ENCODE measurements around the gene KMT5C.

Gene KMT5C

GRCh38 chr19:55366790-55367189, 27.1 kb downstream of the KMT5C start:
- no peak for DNase-seq (ENCODE audit: low read depth in 2 of 3, low spot score in 1 of 3)

GRCh38 chr19:55368106-55368505, 28.4 kb downstream of the KMT5C start:
- DNase-seq (ENCODE audit: low read depth in 2 of 3, low spot score in 1 of 3), result no peak

DNA sequence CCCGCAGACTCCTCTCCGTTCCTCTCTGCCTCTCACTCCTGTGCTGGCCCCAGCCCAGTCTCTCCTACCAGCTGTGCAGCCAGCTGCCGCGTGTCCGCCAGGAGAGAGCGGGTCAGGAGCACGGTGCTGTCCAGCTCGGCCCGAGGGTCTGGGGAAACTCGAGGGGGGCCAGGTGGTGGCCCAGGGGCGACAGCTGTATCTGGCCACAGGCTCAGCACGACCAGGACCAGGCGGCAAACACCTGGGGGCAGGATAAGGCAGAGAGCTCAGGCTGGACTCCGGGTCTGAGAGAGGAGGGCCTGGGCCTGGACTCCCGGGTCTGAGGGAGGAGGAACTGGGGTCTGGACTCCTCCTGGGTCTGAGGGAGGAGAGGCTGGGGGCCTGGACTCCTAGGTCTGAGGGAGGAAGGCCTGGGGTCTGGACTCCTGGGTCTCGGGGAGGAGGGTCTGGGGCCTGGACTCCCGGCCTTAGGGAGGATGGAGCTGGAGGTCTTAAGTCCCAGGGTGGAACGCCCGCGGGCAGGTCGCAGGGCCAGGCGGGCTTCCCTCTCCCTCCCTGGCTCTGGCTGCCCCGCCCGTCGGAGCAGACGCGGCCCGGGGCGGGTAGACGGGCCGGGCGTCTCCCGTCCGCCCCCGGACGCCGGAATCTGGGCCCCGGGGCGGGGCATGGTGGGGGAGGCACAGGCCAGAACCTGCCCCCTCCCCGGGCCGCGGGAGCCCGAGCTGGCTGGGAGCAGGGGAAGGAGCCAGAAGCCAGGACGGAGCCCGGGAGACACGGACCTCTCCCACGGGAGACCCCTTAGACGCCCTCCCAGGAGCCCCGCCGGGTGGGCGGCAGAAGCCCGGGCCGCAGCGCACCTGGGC, 29.3 kb downstream of the KMT5C start:
- DNase-seq (ENCODE audit: low read depth in 2 of 3, low spot score in 1 of 3), result no peak

DNA sequence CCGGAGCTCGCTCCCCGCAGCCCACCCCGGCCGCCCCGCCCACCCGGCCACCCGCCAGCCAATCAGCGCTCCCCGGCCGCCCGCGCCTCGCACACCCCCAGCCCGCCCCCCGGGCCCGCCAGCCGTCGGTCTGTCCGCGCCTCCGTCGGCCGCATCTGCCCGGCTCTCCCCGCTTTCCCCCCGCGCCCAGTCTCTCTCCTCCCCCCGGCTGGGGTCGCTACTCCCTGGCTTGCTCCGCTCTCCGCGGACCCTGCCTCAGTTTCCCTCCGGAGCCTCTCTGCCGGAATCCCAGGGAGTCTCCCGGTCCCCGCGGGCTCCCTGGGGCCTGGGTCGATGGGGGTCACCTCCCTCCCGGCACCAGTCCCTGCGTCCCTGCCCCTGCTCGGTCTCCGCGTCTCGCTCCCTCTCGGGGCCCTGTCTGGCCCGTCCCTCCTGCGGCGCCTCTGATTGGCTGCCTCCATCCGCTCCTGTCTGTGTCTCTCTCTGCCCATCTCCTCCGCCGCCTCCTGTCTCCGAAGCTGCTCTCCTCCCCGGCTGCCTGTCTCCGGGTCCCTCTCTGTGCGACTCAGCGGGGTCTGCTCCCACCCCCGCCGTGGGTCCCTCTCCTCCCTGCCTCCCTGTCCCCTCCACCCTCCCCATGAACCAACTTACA, 30.1 kb downstream of the KMT5C start:
- DNase-seq (ENCODE audit: low read depth in 2 of 3, low spot score in 1 of 3), result no peak

DNA sequence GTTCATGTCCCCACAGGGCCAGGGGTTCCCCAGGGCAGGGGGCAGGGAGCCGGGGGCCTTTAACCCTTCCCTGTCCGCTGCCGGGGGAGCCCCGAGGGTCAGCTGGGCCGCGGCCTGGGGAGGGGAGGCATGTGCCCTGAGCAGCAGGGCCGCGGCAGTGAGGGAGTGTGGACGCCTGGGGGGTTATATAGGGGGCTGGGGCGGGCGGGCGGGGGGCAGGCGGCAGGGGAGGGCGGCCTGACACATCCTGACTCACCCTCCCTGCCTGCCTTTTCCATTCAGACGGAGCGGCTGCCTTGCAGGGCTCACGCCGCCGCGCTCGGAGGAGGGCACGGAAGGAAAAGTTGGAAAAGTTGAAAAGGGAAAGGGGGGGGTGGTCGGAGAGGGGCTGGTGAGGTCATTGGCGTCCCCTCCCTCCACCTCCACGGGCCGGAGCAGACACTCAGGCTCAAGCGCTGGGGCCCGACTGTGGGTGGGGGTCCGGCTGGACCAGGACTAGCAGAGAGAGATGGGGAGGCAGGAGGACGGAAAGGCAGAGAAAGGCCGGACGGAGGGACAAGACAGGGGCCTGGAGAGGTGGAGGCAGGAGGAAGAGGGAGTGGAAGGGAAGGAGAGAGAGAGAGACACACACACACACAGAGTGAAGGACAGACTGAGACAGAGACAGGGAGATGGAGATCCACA, 30.8 kb downstream of the KMT5C start, which contains the start of gene IL11:
TSS of gene IL11 (minus strand) at position 159 of the 684 bp plus-strand sequence. CDS start at position 6, 153 bp downstream.
- no peak for DNase-seq (ENCODE audit: low read depth in 2 of 3, low spot score in 1 of 3)

DNA sequence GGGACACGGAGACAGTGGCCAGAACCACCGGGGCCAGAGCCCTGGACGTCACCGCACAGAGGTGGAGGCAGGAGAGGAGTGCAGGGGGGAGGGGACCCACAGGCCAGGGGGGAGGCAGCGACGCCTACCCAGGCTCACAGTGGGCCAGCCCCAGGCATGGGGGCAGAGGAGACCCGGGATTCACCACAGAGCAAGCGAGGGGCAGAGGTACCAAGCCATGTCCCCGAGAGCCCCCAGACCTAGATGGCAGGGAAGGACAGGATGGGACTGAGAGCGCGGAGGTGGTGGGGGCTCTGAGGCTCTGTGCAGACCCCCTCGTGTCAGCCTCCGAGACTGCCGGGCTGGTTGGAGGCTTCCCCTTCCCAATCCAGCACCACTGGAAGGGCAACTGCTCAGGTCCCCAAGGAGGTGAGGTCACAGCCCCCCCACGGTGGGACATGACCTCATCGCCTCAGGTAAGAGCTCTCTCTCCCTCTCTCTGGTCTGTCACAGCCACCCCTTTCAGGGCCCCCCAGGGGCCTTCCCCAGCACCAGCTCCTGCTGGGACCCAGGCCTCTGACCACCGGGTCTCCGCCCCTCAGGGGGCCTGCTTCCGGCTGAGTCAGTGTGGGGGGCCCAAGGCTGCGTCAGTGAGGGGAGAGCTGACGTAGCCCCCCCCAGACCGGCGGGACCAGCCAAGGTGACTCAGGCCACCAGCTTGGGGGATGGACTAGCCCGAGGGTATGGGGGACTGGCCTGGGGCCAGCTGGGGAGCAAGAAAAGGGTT, 32.8 kb downstream of the KMT5C start:
- no peak for DNase-seq (ENCODE audit: low read depth in 2 of 3, low spot score in 1 of 3)

- DNase-seq (ENCODE audit: low read depth in 2 of 3, low spot score in 1 of 3), result no peak
Observed at GRCh38 chr19:55373306-55373992, 33.8 kb downstream of the KMT5C start.

GRCh38 chr19:55373993-55374757, 34.5 kb downstream of the KMT5C start:
- no peak for DNase-seq (ENCODE audit: low read depth in 2 of 3, low spot score in 1 of 3)

GRCh38 chr19:55376241-55376933, 36.7 kb downstream of the KMT5C start, which contains the start of gene TMEM190:
Gene TMEM190 (plus strand): TSS chr19:55376826. CDS start chr19:55376854, 28 bp downstream.
- no peak for DNase-seq (ENCODE audit: low read depth in 2 of 3, low spot score in 1 of 3)

- no peak for DNase-seq (ENCODE audit: low read depth in 2 of 3, low spot score in 1 of 3)
Observed at GRCh38 chr19:55377356-55378131, 37.9 kb downstream of the KMT5C start.

DNA sequence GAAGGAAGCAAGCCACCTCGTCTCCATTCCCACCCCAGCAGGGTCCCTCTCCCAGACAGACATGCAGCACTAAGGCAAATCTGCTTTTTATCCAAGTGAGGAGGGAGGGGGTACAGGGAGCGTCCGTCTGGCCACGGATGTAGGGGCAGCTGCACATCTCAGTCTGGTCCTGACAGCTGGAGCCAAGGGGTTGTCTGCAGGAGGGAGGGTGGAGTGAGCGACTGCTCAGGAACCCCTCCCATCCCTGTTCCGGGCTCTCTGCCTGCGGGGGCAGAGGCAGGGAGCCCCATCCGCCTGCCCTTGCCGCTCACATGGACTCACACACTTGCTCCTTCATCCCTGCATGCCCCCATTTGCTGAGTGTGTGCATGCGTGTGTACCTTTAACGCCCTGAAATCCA, 39.5 kb downstream of the KMT5C start:
- no peak for DNase-seq (ENCODE audit: low read depth in 2 of 3, low spot score in 1 of 3)

DNA sequence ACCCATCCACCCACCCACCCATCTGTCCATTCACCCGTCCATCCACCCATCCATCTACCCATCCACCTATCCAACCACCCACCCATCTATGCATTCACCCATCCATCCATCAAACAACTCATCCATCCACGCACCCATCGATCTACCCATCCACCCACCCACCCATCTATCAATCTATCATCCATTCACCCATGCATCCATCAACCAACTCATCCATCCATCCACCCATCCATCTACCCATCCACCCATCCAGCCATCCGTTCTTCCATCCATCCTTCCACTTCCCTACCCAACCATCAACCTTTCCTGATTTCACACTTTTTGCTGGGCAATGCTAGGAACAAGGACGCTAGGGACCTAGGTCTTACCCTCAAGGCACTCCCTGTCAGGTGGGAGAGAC, 42.3 kb downstream of the KMT5C start:
- DNase-seq (ENCODE audit: low read depth in 2 of 3, low spot score in 1 of 3), result no peak

DNA sequence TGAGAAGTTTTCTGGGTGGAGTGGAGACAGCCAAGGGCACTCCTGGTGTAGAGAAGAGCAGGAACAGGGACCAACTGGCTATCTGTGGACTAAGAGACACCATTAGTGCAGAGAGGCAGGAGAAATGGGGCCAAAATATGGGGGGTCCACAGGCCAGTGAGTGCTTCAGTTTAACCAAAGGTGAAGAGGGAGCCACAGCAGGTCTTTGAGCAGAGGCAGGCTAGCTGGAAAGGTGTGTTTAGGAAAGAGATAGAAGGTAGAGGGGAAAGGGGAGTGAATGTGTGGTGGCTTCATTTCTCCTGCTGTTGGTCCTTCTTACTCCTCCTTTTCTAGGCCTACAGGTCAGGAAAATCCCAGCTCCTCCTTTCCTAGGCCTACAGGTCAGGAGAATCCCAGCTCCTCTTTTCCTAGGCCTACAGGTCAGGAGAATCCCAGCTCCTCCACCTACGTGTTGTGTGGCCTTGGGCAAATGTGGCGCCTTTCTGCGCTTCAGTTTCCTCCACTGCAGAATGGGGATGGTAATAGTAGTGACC, 42.9 kb downstream of the KMT5C start:
- no peak for DNase-seq (ENCODE audit: low read depth in 2 of 3, low spot score in 1 of 3)

GRCh38 chr19:55383279-55384130, 43.8 kb downstream of the KMT5C start:
- DNase-seq (ENCODE audit: low read depth in 2 of 3, low spot score in 1 of 3), result peak in 1 of 3 donors; percentile 38

DNA sequence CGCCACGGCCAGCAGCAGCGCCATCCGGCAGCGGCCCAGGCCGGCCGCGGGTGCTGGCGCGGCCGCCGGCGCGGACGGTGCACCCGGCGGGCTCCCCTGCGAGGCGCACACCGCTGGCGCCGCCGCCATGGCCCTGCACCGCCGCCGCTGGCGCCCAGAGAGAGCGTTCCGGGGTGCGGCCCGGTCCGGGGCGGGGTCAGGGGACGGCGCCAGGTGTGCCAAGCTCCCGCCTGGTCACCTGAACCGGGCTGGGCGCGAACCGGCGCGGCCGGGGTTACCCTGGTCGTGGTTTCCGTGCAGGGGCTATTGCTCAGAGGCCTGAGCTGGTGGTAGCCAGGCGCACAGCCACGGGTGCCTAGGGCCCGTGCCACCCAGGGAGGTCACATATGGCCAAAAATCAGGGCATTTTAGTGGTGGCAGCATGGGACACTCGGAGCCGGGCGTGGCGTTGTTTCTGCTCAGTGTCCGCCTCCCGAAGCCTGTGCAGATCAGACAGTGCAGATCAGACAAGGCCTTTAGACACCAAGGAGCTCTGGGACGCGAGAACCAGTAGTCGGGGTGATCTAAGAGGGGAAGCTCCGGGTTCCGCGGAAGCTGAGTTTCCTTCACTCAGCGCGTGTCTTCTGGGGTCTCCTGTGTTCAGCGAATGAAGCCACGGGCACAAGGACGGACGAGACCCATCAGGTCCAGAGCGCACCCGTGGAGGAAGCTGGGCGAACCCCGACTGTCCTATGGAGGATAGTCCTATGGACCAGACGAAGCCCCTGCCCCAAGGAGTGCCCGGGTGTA, 44.6 kb downstream of the KMT5C start, which contains the start of gene TMEM238:
TSS of gene TMEM238 (minus strand) at position 162 of the 789 bp plus-strand sequence. CDS start at position 129, 33 bp downstream.
- peak in 1 of 3 donors; percentile 38 for DNase-seq (ENCODE audit: low read depth in 2 of 3, low spot score in 1 of 3)
